Activated naive CD8-positive, alpha-beta T cell (primary cell): ENCODE data around the gene PTPA.
"Not testable (repeated sequence)": the region's sequence is repeated elsewhere in the genome, so short reads cannot be mapped to it uniquely, and the experiment has no call there.

Source experiments
- H3K27ac Mint-ChIP-seq: one replicate; pipeline ENCODE4 v1.8.0; 2021; ENCODE audit warnings: mixed read lengths
- H3K27me3 Mint-ChIP-seq: one replicate; pipeline ENCODE4 v1.8.0; 2021; ENCODE audit warnings: mixed read lengths
- H3K36me3 Mint-ChIP-seq: one replicate; pipeline ENCODE4 v1.8.0; 2021; ENCODE audit warnings: mixed read lengths
- H3K4me1 Mint-ChIP-seq: one replicate; pipeline ENCODE4 v1.8.0; 2021; ENCODE audit warnings: low read depth, mixed read lengths
- H3K4me3 Mint-ChIP-seq: one replicate; pipeline ENCODE4 v1.8.0; 2021; ENCODE audit warnings: mild to moderate bottlenecking, mixed read lengths
- H3K9me3 Mint-ChIP-seq: one replicate; pipeline ENCODE4 v1.8.0; 2021; ENCODE audit warnings: low read depth, mixed read lengths

PTPA gene

DNA sequence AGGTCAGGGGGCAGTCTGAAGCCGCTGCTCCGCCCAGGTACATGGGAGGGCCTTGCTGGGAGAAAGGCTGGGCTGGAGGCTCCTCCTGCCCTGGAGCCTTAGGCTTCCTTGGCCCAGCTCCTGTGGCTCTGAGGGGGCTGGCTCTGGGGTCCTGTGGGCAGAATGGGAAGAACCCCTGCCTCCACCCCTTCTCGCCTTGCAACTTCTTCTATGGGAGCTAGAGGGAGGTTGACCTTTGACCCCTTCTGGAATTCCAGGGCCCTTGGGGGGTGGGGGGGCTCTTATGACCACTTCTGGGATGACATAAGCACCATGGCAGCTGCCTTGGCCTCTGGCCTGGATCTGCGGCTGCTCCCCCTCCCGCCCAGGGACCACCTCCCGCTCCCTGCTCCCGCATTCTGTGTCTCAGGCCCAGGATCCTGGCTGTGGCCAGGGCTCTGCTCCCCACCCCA is 34.7 kb downstream of the PTPA start:
- H3K27me3 Mint-ChIP-seq, result no peaks in the 10 kb centered on the region
- no peak overlapping the region for H3K27ac Mint-ChIP-seq
- H3K4me1 Mint-ChIP-seq, result peaks cover 16% of the 10 kb centered on the region
- H3K4me3 Mint-ChIP-seq, result no peak overlapping the region
- H3K9me3 Mint-ChIP-seq, result no peaks in the 10 kb centered on the region
- H3K36me3 Mint-ChIP-seq, result no peaks in the 10 kb centered on the region

DNA sequence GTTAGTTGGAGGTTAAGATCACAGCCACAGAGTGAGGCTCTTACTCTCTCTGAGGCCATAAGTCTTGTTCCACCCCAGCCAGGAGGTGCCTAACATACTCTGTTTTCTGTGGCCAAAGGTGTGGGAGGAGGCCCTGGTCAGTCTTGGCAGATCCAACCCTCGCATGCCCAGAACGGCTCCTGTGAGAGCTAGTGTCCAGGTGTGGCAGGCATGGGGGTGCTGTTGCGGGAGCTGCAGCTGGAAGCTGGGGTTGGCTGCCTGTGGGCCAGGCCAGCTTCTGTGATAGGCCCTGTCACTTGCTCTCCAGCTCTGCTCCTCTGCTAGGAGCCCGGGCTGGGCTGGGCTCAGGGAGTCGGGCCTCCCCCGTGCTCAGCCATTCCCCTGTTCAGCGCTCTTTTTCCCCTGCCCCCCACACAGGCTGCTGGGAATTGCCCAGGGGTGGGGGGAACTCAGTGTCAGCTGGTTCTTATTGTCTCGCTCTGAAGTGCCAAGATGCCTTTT is 35.3 kb downstream of the PTPA start:
- Mint-ChIP-seq H3K9me3 (no peaks in the 10 kb centered on the region), H3K36me3 (peaks cover 2% of the 10 kb centered on the region), H3K4me1 (peaks cover 10% of the 10 kb centered on the region), H3K27ac (no peak overlapping the region), H3K4me3 (no peak overlapping the region), H3K27me3 (no peaks in the 10 kb centered on the region)

DNA sequence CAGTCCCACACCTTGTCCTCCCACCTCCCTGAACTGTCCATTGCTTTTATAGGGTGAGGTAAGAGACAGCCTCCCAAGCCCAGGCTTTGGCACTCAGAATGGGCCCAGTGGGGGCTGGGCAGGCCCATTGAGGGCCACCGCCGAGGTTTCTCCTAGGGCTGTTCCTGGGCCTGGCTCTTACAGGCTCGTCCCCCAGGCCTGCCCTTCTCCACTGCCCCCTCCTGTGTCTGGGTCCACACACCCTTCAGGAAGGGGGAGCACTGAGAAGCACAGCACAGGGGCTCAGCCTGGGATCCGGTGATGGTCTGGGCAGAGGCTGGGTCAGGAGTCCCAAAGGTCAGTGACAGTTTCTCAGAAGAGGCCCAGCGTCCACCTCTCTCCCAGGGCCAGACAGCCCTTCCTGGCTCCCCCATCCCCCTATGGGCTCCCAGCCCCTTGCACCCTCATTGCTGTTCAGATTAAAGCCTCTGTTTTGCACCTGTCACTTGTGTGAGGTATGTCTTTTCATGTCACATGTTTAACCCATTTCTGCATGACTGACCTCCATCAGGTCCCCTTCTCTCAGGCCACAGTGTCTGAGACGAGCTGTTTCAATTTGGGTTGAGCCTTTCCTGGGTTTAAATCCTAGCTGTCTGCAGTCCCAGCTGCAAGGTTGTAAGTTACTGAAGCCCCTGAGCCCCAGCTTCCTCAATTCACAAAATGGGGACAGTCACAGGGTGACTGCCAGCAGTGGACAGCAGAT is 37.4 kb downstream of the PTPA start:
- H3K27me3 Mint-ChIP-seq, result no peaks in the 10 kb centered on the region
- no peak overlapping the region for H3K4me3 Mint-ChIP-seq
- no peaks in the 10 kb centered on the region for H3K9me3 Mint-ChIP-seq
- peaks cover 1% of the 10 kb centered on the region for H3K4me1 Mint-ChIP-seq
- no peak overlapping the region for H3K27ac Mint-ChIP-seq
- H3K36me3 Mint-ChIP-seq, result peaks cover 2% of the 10 kb centered on the region

DNA sequence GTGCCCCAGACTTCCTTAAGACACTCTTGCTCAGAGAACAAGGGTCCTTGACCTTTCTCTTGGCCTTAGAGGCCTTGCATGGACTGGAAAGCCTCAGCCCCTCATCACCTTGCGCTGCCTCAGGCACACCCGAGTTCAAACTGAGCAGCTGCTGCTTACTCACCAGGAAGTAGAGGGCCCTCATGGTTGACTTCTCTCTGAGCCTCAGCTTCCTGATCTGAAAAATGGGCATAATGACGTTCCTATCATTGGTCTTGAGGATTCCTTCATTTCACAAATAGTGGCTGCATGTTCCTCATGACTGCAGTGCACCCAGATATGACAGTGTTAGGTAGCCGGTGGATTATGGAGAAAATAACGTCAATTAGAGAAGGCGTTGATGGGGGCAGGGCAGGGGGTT is 38.2 kb downstream of the PTPA start:
- Mint-ChIP-seq H3K36me3 (peaks cover 2% of the 10 kb centered on the region), H3K27ac (no peak overlapping the region), H3K4me1 (no peaks in the 10 kb centered on the region), H3K9me3 (no peaks in the 10 kb centered on the region), H3K4me3 (no peak overlapping the region), H3K27me3 (no peaks in the 10 kb centered on the region)

DNA sequence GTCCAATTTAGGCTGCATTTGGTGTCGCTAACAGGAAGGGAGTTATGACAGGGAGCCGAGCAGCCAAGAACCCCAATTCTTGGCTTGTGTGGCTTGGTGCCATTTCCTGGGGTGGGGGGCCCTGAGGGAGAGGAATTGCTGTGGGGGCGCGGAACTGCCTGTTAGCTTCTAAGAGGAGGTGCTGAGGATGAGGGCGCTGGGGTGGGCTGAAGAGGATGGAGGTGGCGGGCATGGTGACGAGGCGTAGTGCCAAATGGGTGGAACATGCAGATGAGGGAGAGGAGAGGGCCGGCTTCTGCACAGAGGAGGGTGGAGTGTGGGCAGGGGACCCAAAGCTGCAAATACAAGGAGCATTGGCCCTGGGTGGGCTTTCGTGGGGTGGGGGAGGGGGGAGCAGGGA is 38.9 kb downstream of the PTPA start:
- no peaks in the 10 kb centered on the region for H3K27me3 Mint-ChIP-seq
- H3K4me1 Mint-ChIP-seq, result no peaks in the 10 kb centered on the region
- no peak overlapping the region for H3K27ac Mint-ChIP-seq
- H3K36me3 Mint-ChIP-seq, result peaks cover 2% of the 10 kb centered on the region
- H3K9me3 Mint-ChIP-seq, result no peaks in the 10 kb centered on the region
- H3K4me3 Mint-ChIP-seq, result no peak overlapping the region

DNA sequence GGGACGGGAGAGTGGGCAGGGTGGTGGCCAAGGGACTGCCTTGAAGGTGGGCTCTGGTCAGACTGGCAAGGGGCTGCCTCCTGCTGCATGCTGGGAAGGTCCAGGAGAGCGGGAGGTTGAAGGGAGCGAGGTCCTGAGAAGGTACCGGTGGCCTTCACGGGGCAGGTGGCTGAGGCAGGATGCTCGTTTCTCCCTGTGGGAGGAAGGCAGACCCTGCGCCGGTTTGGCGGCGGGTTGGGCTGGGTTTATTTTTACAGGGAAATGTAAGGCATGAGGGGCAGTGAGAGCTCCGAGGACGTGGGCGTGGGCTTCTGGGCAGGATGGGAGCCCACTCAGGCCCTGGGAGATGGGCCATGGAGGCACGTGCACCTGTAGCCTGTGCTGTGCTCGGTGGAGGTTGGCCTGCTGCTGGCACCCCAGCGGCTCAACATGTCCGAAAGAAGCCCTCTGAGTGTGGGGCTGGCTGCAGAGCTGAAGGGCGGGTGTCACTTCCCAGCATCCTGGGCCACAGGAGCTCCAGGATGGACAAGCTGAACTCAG is 39.5 kb downstream of the PTPA start:
- Mint-ChIP-seq H3K4me3 (no peak overlapping the region), H3K27me3 (no peaks in the 10 kb centered on the region), H3K9me3 (no peaks in the 10 kb centered on the region), H3K36me3 (peaks cover 2% of the 10 kb centered on the region), H3K27ac (no peak overlapping the region), H3K4me1 (no peaks in the 10 kb centered on the region)

DNA sequence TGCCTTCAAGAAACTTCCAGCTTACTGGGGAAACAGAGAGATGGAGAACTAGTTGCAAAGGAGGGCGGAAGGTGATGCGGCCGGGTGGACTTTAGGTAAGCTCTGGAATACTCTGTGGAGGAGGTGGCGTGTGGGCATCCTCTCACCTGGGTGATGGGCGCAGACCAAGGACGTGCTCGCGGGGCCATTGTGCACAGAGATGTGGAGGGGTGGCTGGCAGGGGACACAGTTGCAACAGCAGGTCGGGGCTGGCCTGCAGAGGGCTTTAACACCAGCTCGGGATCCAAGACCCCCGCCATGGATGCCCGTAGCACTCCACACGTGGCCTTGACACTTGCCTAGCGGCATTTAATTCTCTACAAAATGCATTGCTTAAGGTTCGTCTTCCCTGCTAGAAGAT is 40.3 kb downstream of the PTPA start:
- Mint-ChIP-seq H3K27me3 (no peaks in the 10 kb centered on the region), H3K27ac (no peak overlapping the region), H3K4me3 (no peak overlapping the region), H3K36me3 (peaks cover 2% of the 10 kb centered on the region), H3K4me1 (no peaks in the 10 kb centered on the region), H3K9me3 (no peaks in the 10 kb centered on the region)

DNA sequence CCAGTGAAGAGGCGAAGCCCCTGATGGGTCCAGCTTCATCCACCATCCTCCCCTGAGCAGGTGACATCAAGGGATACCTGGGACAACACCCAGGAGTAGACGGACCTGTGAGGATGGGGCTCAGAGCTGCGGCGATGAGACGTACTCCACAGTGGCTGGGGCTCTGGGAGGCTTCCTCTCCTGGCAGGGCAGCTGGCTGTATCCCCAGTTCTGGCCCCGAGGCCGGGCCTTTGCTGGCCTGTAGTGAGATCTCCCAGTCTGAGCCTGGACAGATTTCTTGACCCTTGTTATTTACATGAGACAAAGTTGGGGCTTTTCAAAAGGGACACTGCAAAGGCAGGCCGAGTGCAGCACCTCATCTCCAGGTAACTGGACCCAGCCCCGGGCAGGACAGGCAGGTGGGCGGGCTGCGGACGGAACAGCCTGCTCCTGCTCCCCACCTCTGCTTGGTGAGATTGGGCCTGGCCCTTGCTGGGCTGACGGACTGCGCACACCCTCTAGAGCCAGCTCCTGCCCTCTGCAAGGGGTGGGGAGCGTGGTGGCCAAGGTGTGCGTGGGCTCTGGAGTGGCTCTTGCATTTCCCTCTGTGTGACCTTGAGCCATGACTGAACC is 43.8 kb downstream of the PTPA start:
- Mint-ChIP-seq H3K27me3 (no peaks in the 10 kb centered on the region), H3K36me3 (peaks cover 2% of the 10 kb centered on the region), H3K9me3 (no peaks in the 10 kb centered on the region), H3K4me3 (no peak overlapping the region), H3K4me1 (no peaks in the 10 kb centered on the region), H3K27ac (no peak overlapping the region)

DNA sequence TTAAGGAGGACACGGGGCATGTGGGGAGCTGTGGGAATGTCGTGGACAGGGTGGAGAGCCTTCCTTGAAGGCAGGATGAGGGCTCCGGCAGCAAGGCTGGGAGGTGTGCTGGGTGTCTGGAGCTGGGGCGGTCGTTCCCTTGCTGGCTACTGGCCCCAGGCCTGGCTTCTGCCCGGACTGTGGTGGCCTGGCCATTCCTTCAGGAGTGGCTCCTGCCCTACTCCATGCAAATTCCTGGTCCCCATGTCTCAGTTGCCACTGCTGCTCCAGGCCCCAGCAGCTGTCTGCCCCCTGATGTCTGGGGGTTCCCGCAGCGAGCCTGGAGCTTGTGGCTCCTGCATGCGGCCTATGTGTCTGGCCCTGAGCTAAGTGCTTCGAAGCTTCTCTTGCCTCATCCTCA is 44.9 kb downstream of the PTPA start:
- no peak overlapping the region for H3K27ac Mint-ChIP-seq
- no peaks in the 10 kb centered on the region for H3K4me1 Mint-ChIP-seq
- H3K4me3 Mint-ChIP-seq, result no peak overlapping the region
- no peaks in the 10 kb centered on the region for H3K9me3 Mint-ChIP-seq
- H3K27me3 Mint-ChIP-seq, result no peaks in the 10 kb centered on the region
- H3K36me3 Mint-ChIP-seq, result peaks cover 2% of the 10 kb centered on the region

DNA sequence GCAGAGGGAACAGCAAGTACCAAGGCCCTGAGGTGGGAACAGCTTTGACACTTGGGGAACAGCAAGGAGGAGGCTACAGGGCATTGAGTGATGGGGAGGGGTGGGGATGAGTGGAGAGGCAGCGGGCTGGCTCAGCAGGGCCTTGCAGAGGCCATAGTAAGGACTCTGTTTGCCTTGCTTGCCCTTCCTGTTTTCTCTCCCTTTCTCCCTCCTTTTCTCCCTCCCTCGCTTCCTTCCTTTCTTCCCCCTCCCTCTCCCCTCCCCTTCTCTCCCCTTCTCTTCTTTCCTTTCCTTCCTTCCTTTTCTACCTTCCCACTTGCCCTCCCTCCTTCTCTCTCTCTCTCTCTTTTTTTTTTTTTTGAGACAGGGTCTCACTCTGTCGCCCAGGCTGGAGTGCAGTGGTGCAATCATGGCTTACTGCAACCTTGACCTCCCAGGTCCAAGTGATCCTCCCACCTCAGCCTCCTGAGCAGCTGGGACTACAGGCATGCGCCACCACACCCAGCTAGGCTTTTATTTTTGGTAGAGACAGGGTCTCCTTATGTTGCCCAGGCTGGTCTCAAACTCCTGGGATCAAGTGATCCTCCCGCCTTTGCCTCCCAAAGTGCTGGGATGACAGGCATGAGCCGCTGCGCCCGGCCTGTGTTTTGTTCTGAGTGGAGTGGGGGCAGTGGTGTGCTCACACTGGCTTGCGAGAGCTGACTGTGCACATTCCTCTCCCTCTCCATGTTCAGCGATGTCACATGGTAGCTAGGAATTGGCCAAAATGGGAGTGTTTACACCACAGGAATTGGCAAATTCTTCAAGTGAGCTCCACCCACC is 49.7 kb downstream of the PTPA start:
- Mint-ChIP-seq H3K27ac (no peak overlapping the region), H3K27me3 (no peaks in the 10 kb centered on the region), H3K4me3 (no peak overlapping the region), H3K4me1 (no peaks in the 10 kb centered on the region), H3K36me3 (no peaks in the 10 kb centered on the region), H3K9me3 (no peaks in the 10 kb centered on the region)

DNA sequence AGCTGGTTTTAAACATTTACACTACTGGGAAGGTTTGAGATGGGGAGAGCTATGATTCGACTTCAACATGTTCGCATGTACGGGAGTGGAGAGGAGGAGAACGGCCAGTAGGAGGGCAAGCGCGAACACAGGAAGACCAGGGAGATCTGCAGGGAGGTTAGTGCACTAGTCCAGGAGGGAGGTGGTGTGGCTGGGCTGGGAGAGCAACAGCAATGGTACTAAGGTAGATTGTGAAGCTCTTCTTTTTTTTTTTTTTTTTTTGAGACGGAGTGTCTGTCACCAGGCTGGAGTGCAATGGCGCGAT is 50.3 kb downstream of the PTPA start:
- Mint-ChIP-seq H3K36me3 (no peaks in the 10 kb centered on the region), H3K27ac (no peak overlapping the region), H3K4me1 (no peaks in the 10 kb centered on the region), H3K9me3 (no peaks in the 10 kb centered on the region), H3K27me3 (no peaks in the 10 kb centered on the region), H3K4me3 (no peak overlapping the region)

DNA sequence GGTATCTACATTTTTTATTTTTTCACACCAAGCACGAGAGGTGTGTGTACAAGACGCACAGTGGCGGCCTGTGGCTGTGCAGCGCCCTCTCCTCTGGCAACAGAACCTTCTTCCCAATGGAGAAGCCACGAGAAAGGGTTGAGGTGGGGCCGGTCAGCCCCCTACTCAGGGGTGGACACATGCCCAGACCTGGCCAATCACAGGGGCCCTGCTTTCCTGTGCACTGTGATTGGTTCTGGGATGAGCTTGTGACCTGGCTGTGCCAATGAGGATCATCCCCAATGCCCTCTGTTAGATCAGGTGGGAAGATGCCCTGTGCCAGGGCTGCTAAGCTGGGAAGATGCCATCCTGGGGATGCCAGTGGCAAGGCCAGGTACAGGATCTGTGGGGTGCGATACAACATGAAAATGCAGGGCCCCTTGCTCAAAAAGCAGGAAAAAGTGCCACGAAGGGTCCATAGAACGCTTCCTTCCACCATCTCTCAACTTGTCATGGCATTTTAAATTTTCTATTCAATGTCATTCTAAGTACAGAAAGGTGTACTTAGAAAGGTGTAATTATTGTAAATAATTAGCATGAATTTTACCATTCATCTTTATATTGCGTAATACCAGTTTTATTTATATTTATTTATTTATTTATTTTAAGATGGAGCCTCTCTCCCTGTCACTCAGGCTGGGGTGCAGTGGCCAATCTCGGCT is 51.4 kb downstream of the PTPA start:
- no peaks in the 10 kb centered on the region for H3K36me3 Mint-ChIP-seq
- H3K27ac Mint-ChIP-seq, result no peak overlapping the region
- peaks cover 9% of the 10 kb centered on the region for H3K4me1 Mint-ChIP-seq
- no peak overlapping the region for H3K4me3 Mint-ChIP-seq
- no peaks in the 10 kb centered on the region for H3K9me3 Mint-ChIP-seq
- H3K27me3 Mint-ChIP-seq, result no peaks in the 10 kb centered on the region

DNA sequence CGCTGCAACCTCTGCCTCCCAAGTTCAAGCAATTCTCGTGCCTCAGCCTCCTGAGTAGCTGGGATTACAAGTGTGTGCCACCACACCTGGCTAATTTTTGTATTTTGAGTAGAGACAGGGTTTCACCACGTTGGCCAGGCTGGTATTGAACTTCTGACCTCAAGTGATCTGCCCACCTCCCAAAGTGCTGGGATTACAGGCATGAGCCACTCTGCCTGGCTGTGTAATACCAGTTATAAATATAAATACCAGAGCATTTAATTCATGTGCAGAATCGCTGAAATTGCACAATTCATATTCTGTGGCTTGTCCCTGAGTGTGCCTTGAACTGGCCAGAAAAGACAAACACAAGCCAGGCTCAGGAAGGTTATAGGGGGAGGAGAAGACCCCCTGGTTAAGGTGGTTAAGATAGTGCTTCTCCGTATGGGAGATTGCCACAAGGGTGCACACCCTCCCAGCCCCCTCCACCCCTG is 52.0 kb downstream of the PTPA start:
- not testable (repeated sequence) for H3K4me3 Mint-ChIP-seq, H3K27me3 Mint-ChIP-seq
- H3K4me1 Mint-ChIP-seq, result peaks cover 13% of the 10 kb centered on the region

DNA sequence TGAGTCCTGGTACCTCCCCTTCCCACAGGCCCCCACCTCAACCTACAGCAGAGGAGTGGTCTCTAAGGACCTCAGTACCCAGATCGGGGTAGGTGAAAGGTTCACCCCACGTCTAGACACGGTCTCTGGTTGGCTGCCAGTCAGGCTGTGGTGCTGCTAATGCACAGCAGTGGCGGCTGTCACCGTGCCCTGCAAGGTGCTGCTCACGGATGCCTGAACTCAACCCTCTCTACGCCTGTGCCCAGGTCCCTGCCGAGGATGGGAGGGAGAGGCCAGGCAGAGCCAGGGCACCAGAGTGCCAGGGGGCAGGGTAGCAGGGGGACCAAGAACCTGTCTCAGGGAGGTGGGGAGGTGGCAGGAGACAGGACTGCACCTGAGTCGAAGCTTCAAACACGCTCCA is 52.5 kb downstream of the PTPA start:
- Mint-ChIP-seq H3K9me3 (no peaks in the 10 kb centered on the region), H3K27me3 (no peaks in the 10 kb centered on the region), H3K4me1 (peaks cover 13% of the 10 kb centered on the region), H3K4me3 (no peak overlapping the region), H3K27ac (no peak overlapping the region), H3K36me3 (no peaks in the 10 kb centered on the region)

More for the DNA sequence above, 52.0 kb downstream of the PTPA start:
- not testable (repeated sequence) for H3K27ac Mint-ChIP-seq, H3K36me3 Mint-ChIP-seq, H3K9me3 Mint-ChIP-seq
